Central memory CD8-positive, alpha-beta T cell (primary cell): ENCODE results near the gene MPRIP.

Experiments
- ATAC-seq: fragments of 150-1000 bp; cut with Tn5 transposase; replicated peaks from 2 replicates; pipeline ENCODE4 v1.10.0; 2022; ENCODE audit warnings: mild to moderate bottlenecking, moderate FRiP score, moderate number of reproducible peaks; ENCODE audit not compliant: poor library complexity, severe bottlenecking; ENCODE audit errors: extremely low read depth
- DNase-seq, 2 donors: peaks; one replicate each; pipeline ENCODE4 v3.0.0; 2021; ENCODE audit warnings: low spot score in 2 of 2
- H3K27ac Mint-ChIP-seq: one replicate; pipeline ENCODE4 v1.8.0; 2022; ENCODE audit warnings: low read depth, mild to moderate bottlenecking, moderate library complexity, mixed read lengths
- H3K27me3 Mint-ChIP-seq: one replicate; pipeline ENCODE4 v1.8.0; 2022; ENCODE audit warnings: mixed read lengths
- H3K36me3 Mint-ChIP-seq: one replicate; pipeline ENCODE4 v1.8.0; 2022; ENCODE audit warnings: mild to moderate bottlenecking, moderate library complexity, mixed read lengths; ENCODE audit not compliant: insufficient read depth
- H3K4me1 Mint-ChIP-seq: one replicate; pipeline ENCODE4 v1.8.0; 2022; ENCODE audit warnings: mixed read lengths
- H3K4me3 Mint-ChIP-seq: one replicate; pipeline ENCODE4 v1.8.0; 2022; ENCODE audit warnings: mild to moderate bottlenecking, moderate library complexity, mixed read lengths
- H3K9me3 Mint-ChIP-seq: one replicate; pipeline ENCODE4 v1.8.0; 2022; ENCODE audit warnings: mixed read lengths

The MPRIP gene

GRCh38 chr17:17062356-17062755, 20.1 kb downstream of the MPRIP start:
- ATAC-seq (no peak), DNase-seq (no peak)
- no peak overlapping the region for H3K4me3 Mint-ChIP-seq
- no peaks in the 10 kb centered on the region for H3K9me3 Mint-ChIP-seq
- H3K27me3 Mint-ChIP-seq: no peaks in the 10 kb centered on the region
- peaks cover 79% of the 10 kb centered on the region for H3K4me1 Mint-ChIP-seq
- peak overlapping the region; percentile 58 for H3K27ac Mint-ChIP-seq
- H3K36me3 Mint-ChIP-seq: peaks cover 3% of the 10 kb centered on the region

- no peaks in the 10 kb centered on the region for H3K9me3 Mint-ChIP-seq
- H3K36me3 Mint-ChIP-seq: peaks cover 3% of the 10 kb centered on the region
- H3K27ac Mint-ChIP-seq: peak overlapping the region; percentile 58
- H3K4me3 Mint-ChIP-seq: no peak overlapping the region
- DNase-seq (no peak), ATAC-seq (no peak)
- H3K27me3 Mint-ChIP-seq: no peaks in the 10 kb centered on the region
- peaks cover 79% of the 10 kb centered on the region for H3K4me1 Mint-ChIP-seq
These were observed 20.6 kb downstream of the MPRIP start for GRCh38 chr17:17062866-17063265.

- no peak for ATAC-seq
- no peak for DNase-seq
- no peaks in the 10 kb centered on the region for H3K9me3 Mint-ChIP-seq
- peaks cover 1% of the 10 kb centered on the region for H3K36me3 Mint-ChIP-seq
- no peak overlapping the region for H3K4me3 Mint-ChIP-seq
- peak overlapping the region; percentile 58 for H3K27ac Mint-ChIP-seq
- no peaks in the 10 kb centered on the region for H3K27me3 Mint-ChIP-seq
- peaks cover 74% of the 10 kb centered on the region for H3K4me1 Mint-ChIP-seq
These were observed 21.4 kb downstream of the MPRIP start for GRCh38 chr17:17063546-17064122.

GRCh38 chr17:17064322-17064721, 22.1 kb downstream of the MPRIP start:
- Mint-ChIP-seq H3K4me1 (peaks cover 78% of the 10 kb centered on the region), H3K4me3 (no peak overlapping the region), H3K36me3 (no peaks in the 10 kb centered on the region), H3K9me3 (no peaks in the 10 kb centered on the region), H3K27me3 (no peaks in the 10 kb centered on the region), H3K27ac (no peak overlapping the region)
- no peak for ATAC-seq
- no peak for DNase-seq

- Mint-ChIP-seq H3K4me1 (peaks cover 81% of the 10 kb centered on the region), H3K9me3 (no peaks in the 10 kb centered on the region), H3K36me3 (no peaks in the 10 kb centered on the region), H3K4me3 (no peak overlapping the region), H3K27ac (peak overlapping the region; percentile 19), H3K27me3 (no peaks in the 10 kb centered on the region)
- DNase-seq (no peak), ATAC-seq (no peak)
These were observed 23.8 kb downstream of the MPRIP start for GRCh38 chr17:17066021-17066420.

- peaks cover 84% of the 10 kb centered on the region for H3K4me1 Mint-ChIP-seq
- ATAC-seq (no peak), DNase-seq (no peak)
- H3K9me3 Mint-ChIP-seq: no peaks in the 10 kb centered on the region
- H3K4me3 Mint-ChIP-seq: no peak overlapping the region
- H3K36me3 Mint-ChIP-seq: peaks cover 3% of the 10 kb centered on the region
- no peaks in the 10 kb centered on the region for H3K27me3 Mint-ChIP-seq
- H3K27ac Mint-ChIP-seq: peak overlapping the region; percentile 26
These were observed 25.0 kb downstream of the MPRIP start for GRCh38 chr17:17067257-17067656.

GRCh38 chr17:17069849-17070248, 27.6 kb downstream of the MPRIP start:
- Mint-ChIP-seq H3K4me1 (peaks cover 84% of the 10 kb centered on the region), H3K27ac (no peak overlapping the region), H3K36me3 (peaks cover 5% of the 10 kb centered on the region), H3K9me3 (no peaks in the 10 kb centered on the region), H3K27me3 (no peaks in the 10 kb centered on the region), H3K4me3 (no peak overlapping the region)
- no peak for ATAC-seq
- DNase-seq: no peak

GRCh38 chr17:17070931-17071330, 28.7 kb downstream of the MPRIP start:
- Mint-ChIP-seq H3K36me3 (peaks cover 5% of the 10 kb centered on the region), H3K4me3 (no peak overlapping the region), H3K27ac (peak overlapping the region; percentile 22), H3K4me1 (peaks cover 84% of the 10 kb centered on the region), H3K9me3 (no peaks in the 10 kb centered on the region), H3K27me3 (no peaks in the 10 kb centered on the region)
- DNase-seq: no peak
- no peak for ATAC-seq

- H3K4me3 Mint-ChIP-seq: no peak overlapping the region
- peaks cover 87% of the 10 kb centered on the region for H3K4me1 Mint-ChIP-seq
- no peaks in the 10 kb centered on the region for H3K9me3 Mint-ChIP-seq
- peaks cover 8% of the 10 kb centered on the region for H3K36me3 Mint-ChIP-seq
- no peak for ATAC-seq
- H3K27me3 Mint-ChIP-seq: no peaks in the 10 kb centered on the region
- H3K27ac Mint-ChIP-seq: peak overlapping the region; percentile 22
- no peak for DNase-seq
These were observed 29.5 kb downstream of the MPRIP start for GRCh38 chr17:17071531-17072360.

- DNase-seq (no peak), ATAC-seq (no peak)
- Mint-ChIP-seq H3K4me3 (no peak overlapping the region), H3K27ac (peak overlapping the region; percentile 72), H3K9me3 (no peaks in the 10 kb centered on the region), H3K36me3 (peaks cover 16% of the 10 kb centered on the region), H3K4me1 (peaks cover 81% of the 10 kb centered on the region), H3K27me3 (no peaks in the 10 kb centered on the region)
These were observed 30.3 kb downstream of the MPRIP start for GRCh38 chr17:17072546-17072945.

- peak overlapping the region; percentile 72 for H3K27ac Mint-ChIP-seq
- no peaks in the 10 kb centered on the region for H3K9me3 Mint-ChIP-seq
- no peaks in the 10 kb centered on the region for H3K27me3 Mint-ChIP-seq
- DNase-seq (no peak), ATAC-seq (no peak)
- H3K4me3 Mint-ChIP-seq: no peak overlapping the region
- peaks cover 22% of the 10 kb centered on the region for H3K36me3 Mint-ChIP-seq
- H3K4me1 Mint-ChIP-seq: peaks cover 81% of the 10 kb centered on the region
These were observed 30.8 kb downstream of the MPRIP start for GRCh38 chr17:17073030-17073564.

- H3K9me3 Mint-ChIP-seq: no peaks in the 10 kb centered on the region
- H3K36me3 Mint-ChIP-seq: peaks cover 25% of the 10 kb centered on the region
- H3K4me3 Mint-ChIP-seq: no peak overlapping the region
- H3K27ac Mint-ChIP-seq: peak overlapping the region; percentile 72
- H3K4me1 Mint-ChIP-seq: peaks cover 79% of the 10 kb centered on the region
- DNase-seq (no peak), ATAC-seq (no peak)
- H3K27me3 Mint-ChIP-seq: no peaks in the 10 kb centered on the region
These were observed 31.5 kb downstream of the MPRIP start for GRCh38 chr17:17073581-17074403.
